T-helper 22 cell (primary cell): ENCODE results near the gene CD164L2.
A peak's percentile ranks its signal among the peaks of the same experiment; 100 is the strongest.

Experiments used
- DNase-seq: peaks from one replicate; pipeline ENCODE4 v3.0.0-alpha.2; 2020; ENCODE audit warnings: low read depth

The CD164L2 gene

GRCh38 chr1:27363766-27364695 lies 19.1 kb downstream of the CD164L2 start:
- DNase-seq: no peak

- no peak for DNase-seq
Measured at GRCh38 chr1:27361553-27361952, 21.6 kb downstream of the CD164L2 start.

- DNase-seq: no peak
Measured at GRCh38 chr1:27361044-27361402, 22.1 kb downstream of the CD164L2 start.

- DNase-seq: peak; percentile 51
Measured at GRCh38 chr1:27360159-27361043, 22.7 kb downstream of the CD164L2 start.

- DNase-seq: no peak
Measured at GRCh38 chr1:27359822-27360158, 23.3 kb downstream of the CD164L2 start.

GRCh38 chr1:27358928-27359313 lies 24.2 kb downstream of the CD164L2 start:
- no peak for DNase-seq

- no peak for DNase-seq
Measured at GRCh38 chr1:27358038-27358927, 24.9 kb downstream of the CD164L2 start.

GRCh38 chr1:27357281-27358037 lies 25.7 kb downstream of the CD164L2 start:
- peak; percentile 53 for DNase-seq

GRCh38 chr1:27356619-27357280 lies 26.4 kb downstream of the CD164L2 start:
- peak; percentile 37 for DNase-seq

GRCh38 chr1:27356277-27356618 lies 26.9 kb downstream of the CD164L2 start:
- no peak for DNase-seq

- no peak for DNase-seq
Measured at GRCh38 chr1:27355683-27356082, 27.4 kb downstream of the CD164L2 start.

GRCh38 chr1:27353629-27354028 lies 29.5 kb downstream of the CD164L2 start:
- DNase-seq: no peak

GRCh38 chr1:27353166-27353565 lies 30.0 kb downstream of the CD164L2 start:
- DNase-seq: no peak

GRCh38 chr1:27351541-27352107 lies 31.5 kb downstream of the CD164L2 start:
- DNase-seq: no peak

GRCh38 chr1:27350663-27351540 lies 32.2 kb downstream of the CD164L2 start:
- no peak for DNase-seq

- no peak for DNase-seq
Measured at GRCh38 chr1:27349784-27350662, 33.1 kb downstream of the CD164L2 start.

GRCh38 chr1:27348861-27349783 lies 34.0 kb downstream of the CD164L2 start:
- DNase-seq: no peak
